Upper lobe of right lung (tissue), 1 donor: ENCODE results near the gene KCTD19. TPM values are rescaled to one million over a fixed set of nuclear protein-coding genes. Genes with fewer than 3 reads are reported as not detected.

Experiments used
- ATAC-seq: fragments of 200-7000 bp; cut with Tn5 transposase; one replicate; pipeline ENCODE4 v1.9.1; 2020; ENCODE audit warnings: mild to moderate bottlenecking, moderate library complexity
- DNase-seq: peaks from one replicate; pipeline ENCODE4 v3.0.0-alpha.2; 2020
- H3K27ac ChIP-seq: fragments of 200-600 bp; one replicate; pipeline ENCODE4 v1.8.0; 2022
- H3K27me3 ChIP-seq: fragments of 200-600 bp; one replicate; pipeline ENCODE4 v1.8.0; 2022; ENCODE audit warnings: mild to moderate bottlenecking
- H3K36me3 ChIP-seq: fragments of 200-600 bp; one replicate; pipeline ENCODE4 v1.8.0; 2022
- H3K4me1 ChIP-seq: fragments of 200-600 bp; one replicate; pipeline ENCODE4 v1.8.0; 2022
- H3K4me3 ChIP-seq: fragments of 200-600 bp; one replicate; pipeline ENCODE4 v1.8.0; 2022; ENCODE audit warnings: mild to moderate bottlenecking
- H3K9me3 ChIP-seq: fragments of 200-600 bp; one replicate; pipeline ENCODE4 v1.8.0; 2022
- CTCF ChIP-seq: fragments of 200-600 bp; IDR thresholded peaks from one replicate; pipeline ENCODE4 v1.8.0; 2022; ENCODE audit warnings: antibody characterized with exemption
- intact Hi-C: fragments of 100-400 bp; cut with DNase I; formaldehyde crosslinking; loops from one replicate; pipeline ENCODE4 v1.11.0; 2022
- total RNA-seq: library from RNA; stranded (reverse); fragmentation: NEBNext Ultra II Directional; extraction: Animal tissue kit (Norgen Biotek cat#: 25700); gene quantifications from one replicate; pipeline ENCODE4 v1.2.1, GENCODE V29; 2021
- donor health status: DM: no; HTN: yes; CAD: no; lungs with severe emphysema.

Gene KCTD19
- total RNA-seq, 1 donor from 2014 or later, result 1.4 TPM

- DNase-seq (no peak), ATAC-seq (peak; percentile 60)
- intact Hi-C loops, result no loop called here
- H3K4me1 ChIP-seq, result peaks cover 9% of the 10 kb centered on the region
- H3K9me3 ChIP-seq, result no peaks in the 10 kb centered on the region
- H3K27me3 ChIP-seq, result no peaks in the 10 kb centered on the region
- peak overlapping the region; percentile 26 for H3K27ac ChIP-seq
- no peak overlapping the region for H3K4me3 ChIP-seq
- no peaks in the 10 kb centered on the region for H3K36me3 ChIP-seq
- no peak for TF ChIP-seq CTCF
Measured at GRCh38 chr16:67311607-67312488, 14.7 kb downstream of the KCTD19 start.

GRCh38 chr16:67310561-67310960 is 16.0 kb downstream of the KCTD19 start:
- Histone ChIP-seq H3K9me3 (no peaks in the 10 kb centered on the region), H3K4me1 (peaks cover 9% of the 10 kb centered on the region), H3K27ac (no peak overlapping the region), H3K27me3 (no peaks in the 10 kb centered on the region), H3K36me3 (no peaks in the 10 kb centered on the region), H3K4me3 (no peak overlapping the region)
- no peak for DNase-seq
- ATAC-seq, result no peak
- no peak for TF ChIP-seq CTCF
- intact Hi-C loops, result no loop called here

DNA sequence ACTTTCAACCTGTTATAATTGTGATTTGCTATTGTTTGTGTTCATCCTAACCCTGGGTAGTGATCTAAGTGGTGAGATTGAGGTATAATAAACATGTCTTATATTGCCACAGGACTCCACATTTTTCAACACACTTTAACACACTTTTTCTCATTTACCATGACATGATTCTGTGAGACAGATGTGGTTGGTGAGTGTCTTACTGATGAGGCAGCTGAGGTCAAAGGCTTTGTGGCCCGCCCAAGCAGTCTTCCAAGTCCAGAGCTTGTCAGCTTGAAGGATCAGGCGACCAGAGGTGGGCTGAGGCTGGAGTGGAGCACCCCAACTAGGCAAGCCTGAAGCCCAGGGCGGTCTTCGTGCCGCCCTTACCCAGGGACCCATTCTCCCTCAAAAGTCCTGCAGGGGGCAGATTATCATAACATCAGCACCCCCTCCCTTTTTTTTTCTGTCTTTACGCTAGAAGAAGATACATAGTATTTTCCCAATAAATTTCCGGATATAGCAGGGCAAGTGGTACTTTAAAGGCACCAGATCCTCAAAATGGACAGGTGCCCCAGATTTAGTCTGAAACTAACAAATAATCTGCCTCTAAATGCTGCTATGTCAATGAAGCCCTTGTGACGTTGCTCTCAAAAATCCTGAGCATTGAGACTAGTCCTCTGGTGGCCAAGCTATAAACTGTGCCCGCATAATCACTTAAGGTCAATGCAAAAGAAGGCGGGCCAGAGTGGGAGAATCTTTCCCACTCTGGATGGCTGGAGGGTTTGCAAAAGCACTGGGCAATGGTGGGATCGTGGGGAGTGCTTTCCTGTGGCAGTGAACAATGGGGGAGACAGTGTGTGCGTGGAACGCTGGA is 21.1 kb downstream of the KCTD19 start:
- ATAC-seq (no peak), DNase-seq (no peak)
- Histone ChIP-seq H3K27ac (no peak overlapping the region), H3K36me3 (no peaks in the 10 kb centered on the region), H3K4me1 (no peaks in the 10 kb centered on the region), H3K9me3 (no peaks in the 10 kb centered on the region), H3K27me3 (no peaks in the 10 kb centered on the region), H3K4me3 (no peak overlapping the region)
- intact Hi-C loops, result no loop called here
- TF ChIP-seq CTCF, result no peak

DNA sequence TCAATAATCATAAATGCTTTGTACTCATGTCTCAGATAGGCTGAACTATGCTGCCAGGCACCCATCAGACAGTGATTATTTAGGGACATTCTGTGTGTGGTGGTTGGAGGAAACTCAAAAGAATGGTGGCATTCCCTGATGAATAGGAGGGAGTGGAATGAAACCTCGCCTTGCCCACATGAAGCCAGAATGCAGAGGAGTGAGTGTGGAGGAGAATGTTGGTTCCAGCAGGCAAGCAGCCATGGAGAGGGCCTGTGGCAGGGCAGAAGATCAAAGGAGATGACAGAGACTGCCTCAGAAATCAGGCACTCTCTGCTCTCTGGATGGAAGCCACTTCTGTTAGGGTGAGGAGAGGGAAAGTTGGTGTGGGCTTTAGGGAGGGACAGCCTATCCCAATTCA is 22.5 kb downstream of the KCTD19 start:
- H3K4me3 ChIP-seq, result no peak overlapping the region
- intact Hi-C loops, result no loop called here
- no peak overlapping the region for H3K27ac ChIP-seq
- H3K27me3 ChIP-seq, result no peaks in the 10 kb centered on the region
- no peak for TF ChIP-seq CTCF
- H3K4me1 ChIP-seq, result no peaks in the 10 kb centered on the region
- DNase-seq (no peak), ATAC-seq (no peak)
- no peaks in the 10 kb centered on the region for H3K36me3 ChIP-seq
- H3K9me3 ChIP-seq, result no peaks in the 10 kb centered on the region

GRCh38 chr16:67302970-67303369 is 23.6 kb downstream of the KCTD19 start:
- Histone ChIP-seq H3K4me1 (no peaks in the 10 kb centered on the region), H3K27me3 (no peaks in the 10 kb centered on the region), H3K27ac (no peak overlapping the region), H3K4me3 (no peak overlapping the region), H3K9me3 (no peaks in the 10 kb centered on the region), H3K36me3 (no peaks in the 10 kb centered on the region)
- no peak for TF ChIP-seq CTCF
- DNase-seq (no peak), ATAC-seq (no peak)
- intact Hi-C loops, result no loop called here
